Activated CD4-positive, CD25-positive, alpha-beta regulatory T cell (primary cell): ENCODE results near the gene TRIO.
"Not testable (repeated sequence)": the region's sequence is repeated elsewhere in the genome, so short reads cannot be mapped to it uniquely, and the experiment has no call there.

ENCODE experiments used
- DNase-seq, 4 experiments: peaks; one replicate each; lab custom pipeline; 2025; lab: John Stamatoyannopoulos, UW

The TRIO gene

GRCh38 chr5:14359069-14360043, 216.2 kb downstream of the TRIO start:
- no peak for DNase-seq

GRCh38 chr5:14362491-14362890, 219.3 kb downstream of the TRIO start:
- no peak for DNase-seq

- no peak for DNase-seq
Measured at GRCh38 chr5:14364096-14364495, 221.0 kb downstream of the TRIO start.

GRCh38 chr5:14364576-14365472, 221.7 kb downstream of the TRIO start:
- no peak for DNase-seq

- DNase-seq, result no peak
Measured at GRCh38 chr5:14365831-14366430, 222.8 kb downstream of the TRIO start.

GRCh38 chr5:14366763-14367162, 223.6 kb downstream of the TRIO start:
- no peak for DNase-seq

GRCh38 chr5:14367364-14367763, 224.2 kb downstream of the TRIO start:
- no peak for DNase-seq

GRCh38 chr5:14369780-14370179, 226.6 kb downstream of the TRIO start:
- no peak for DNase-seq

- DNase-seq, result no peak
Measured at GRCh38 chr5:14370386-14370785, 227.2 kb downstream of the TRIO start.

- no peak for DNase-seq
Measured at GRCh38 chr5:14373685-14374084, 230.5 kb downstream of the TRIO start.

GRCh38 chr5:14374100-14374499, 231.0 kb downstream of the TRIO start:
- DNase-seq, result no peak

- DNase-seq, result no peak
Measured at GRCh38 chr5:14376789-14377188, 233.6 kb downstream of the TRIO start.

GRCh38 chr5:14379739-14380497, 236.8 kb downstream of the TRIO start:
- DNase-seq, result no peak

GRCh38 chr5:14380712-14381111, 237.6 kb downstream of the TRIO start:
- no peak for DNase-seq

- no peak for DNase-seq
Measured at GRCh38 chr5:14382640-14383039, 239.5 kb downstream of the TRIO start.

- no peak for DNase-seq
Measured at GRCh38 chr5:14383923-14384322, 240.8 kb downstream of the TRIO start.

- DNase-seq, result no peak
Measured at GRCh38 chr5:14385019-14385418, 241.9 kb downstream of the TRIO start.

- no peak for DNase-seq
Measured at GRCh38 chr5:14386884-14387624, 243.9 kb downstream of the TRIO start.

GRCh38 chr5:14388741-14389140, 245.6 kb downstream of the TRIO start:
- DNase-seq, result no peak

GRCh38 chr5:14392552-14392951, 249.4 kb downstream of the TRIO start:
- DNase-seq, result not testable (repeated sequence)

GRCh38 chr5:14394365-14394764, 251.2 kb downstream of the TRIO start:
- no peak for DNase-seq
